GM12875 (cell line): ENCODE results near the gene NOSIP.
A peak's percentile ranks its signal among the peaks of the same experiment; 100 is the strongest.
"Not testable (repeated sequence)": the region's sequence is repeated elsewhere in the genome, so short reads cannot be mapped to it uniquely, and the experiment has no call there.

Experiments used
- H3K4me3 ChIP-seq: one replicate; pipeline ENCODE4 v1.5.1; 2011; ENCODE audit warnings: low read depth, low read length, control low read depth
- CTCF ChIP-seq: IDR thresholded peaks from 2 replicates; pipeline ENCODE4 v1.5.1; 2011; ENCODE audit warnings: low read depth, mild to moderate bottlenecking, control low read depth, inconsistent platforms, low read length, moderate library complexity, borderline replicate concordance; ENCODE audit not compliant: insufficient read depth

NOSIP gene, protein sequence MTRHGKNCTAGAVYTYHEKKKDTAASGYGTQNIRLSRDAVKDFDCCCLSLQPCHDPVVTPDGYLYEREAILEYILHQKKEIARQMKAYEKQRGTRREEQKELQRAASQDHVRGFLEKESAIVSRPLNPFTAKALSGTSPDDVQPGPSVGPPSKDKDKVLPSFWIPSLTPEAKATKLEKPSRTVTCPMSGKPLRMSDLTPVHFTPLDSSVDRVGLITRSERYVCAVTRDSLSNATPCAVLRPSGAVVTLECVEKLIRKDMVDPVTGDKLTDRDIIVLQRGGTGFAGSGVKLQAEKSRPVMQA

DNA sequence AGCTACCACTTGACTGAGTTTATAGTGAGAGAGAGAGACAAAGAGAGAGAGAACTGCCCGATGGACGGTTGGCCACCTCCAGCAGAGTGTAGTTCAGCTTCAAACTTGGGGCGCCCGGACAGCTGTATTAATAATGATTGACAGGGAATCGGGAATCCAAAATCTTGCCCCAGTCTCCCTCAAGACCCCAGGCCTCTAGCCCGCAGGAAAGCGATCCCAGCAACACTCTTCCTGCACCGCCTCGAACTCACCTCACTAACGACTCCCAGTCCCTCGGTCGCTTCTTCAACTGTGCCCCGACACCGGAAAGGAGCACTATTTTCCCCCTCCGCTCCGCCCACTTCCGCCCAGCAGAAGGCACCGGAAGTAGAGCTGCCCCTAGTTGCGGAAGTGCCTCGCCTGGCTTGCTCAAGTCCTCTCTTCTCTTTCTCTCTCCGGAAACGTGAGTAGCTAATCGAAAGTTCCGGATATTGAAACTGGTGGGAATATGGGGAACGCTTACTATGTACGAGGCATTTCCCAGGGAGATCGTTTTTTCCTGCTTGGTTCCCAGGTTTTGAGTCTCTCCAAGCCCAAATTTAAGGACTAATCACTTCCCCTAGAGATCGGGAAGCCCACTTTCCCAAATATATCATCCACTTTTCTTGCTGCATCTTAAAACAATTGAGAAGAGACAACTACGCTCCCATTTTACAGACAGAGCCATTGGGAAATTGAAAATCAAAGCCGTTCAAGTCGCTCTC is at the start of gene NOSIP:
TSS of gene NOSIP (minus strand) at position 293 of the 743 bp plus-strand sequence. CDS start 19,865 bp downstream, outside the sequence.
- peak within 1 kb of the TSS; percentile 69 for H3K4me3 ChIP-seq
- no peak for TF ChIP-seq CTCF

- H3K4me3 ChIP-seq, result no peak overlapping the region
- TF ChIP-seq CTCF, result no peak
These were observed 49.3 kb upstream of the NOSIP start for GRCh38 chr19:49629659-49630058.

DNA sequence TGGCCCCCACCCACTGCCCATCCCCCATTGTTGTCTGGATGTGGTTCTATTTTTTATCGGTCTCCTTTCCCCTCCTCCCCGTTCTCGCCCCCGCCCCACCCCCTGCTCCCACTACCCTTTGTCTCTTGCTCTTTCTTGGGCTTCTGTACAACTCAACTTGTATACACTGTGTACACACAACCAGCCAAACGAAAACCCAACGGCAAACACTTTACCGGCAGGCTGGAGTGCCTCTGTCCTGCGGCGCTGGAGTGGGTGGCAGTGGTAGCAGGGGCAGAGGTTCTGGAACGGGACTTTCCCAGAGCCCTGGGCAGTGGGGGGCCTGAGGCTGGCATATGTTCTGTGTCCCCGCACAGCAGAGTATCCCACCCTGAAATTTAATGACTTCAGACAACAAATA is 45.9 kb upstream of the NOSIP start:
- no peak for TF ChIP-seq CTCF
- H3K4me3 ChIP-seq, result no peak overlapping the region

- no peak for TF ChIP-seq CTCF
These were observed 44.9 kb upstream of the NOSIP start for GRCh38 chr19:49624967-49625910.

GRCh38 chr19:49617860-49618259 is 37.5 kb upstream of the NOSIP start:
- H3K4me3 ChIP-seq, result not testable (repeated sequence)

More at GRCh38 chr19:49624967-49625910, 44.9 kb upstream of the NOSIP start:
- H3K4me3 ChIP-seq, result no peak overlapping the region

DNA sequence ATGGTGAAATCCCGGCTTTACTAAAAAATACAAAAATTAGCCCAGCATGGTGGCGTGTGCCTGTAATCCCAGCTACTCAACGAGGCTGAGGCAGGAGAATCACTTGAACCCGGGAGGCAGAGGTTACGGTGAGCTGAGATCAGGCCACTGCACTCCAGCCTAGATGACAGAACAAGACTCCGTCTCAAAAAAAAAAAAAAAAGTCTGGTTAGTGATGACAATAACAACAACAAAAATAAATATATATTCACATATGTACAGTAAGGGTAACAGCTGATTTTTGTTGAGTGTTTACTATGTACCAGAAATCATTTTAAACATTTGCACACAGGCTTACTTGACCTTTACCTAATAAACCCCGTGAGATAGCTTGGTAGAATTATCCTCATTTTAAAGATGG is 36.6 kb upstream of the NOSIP start:
- TF ChIP-seq CTCF, result no peak
- no peak overlapping the region for H3K4me3 ChIP-seq

GRCh38 chr19:49616532-49616931 is 36.2 kb upstream of the NOSIP start:
- H3K4me3 ChIP-seq, result no peak overlapping the region
- no peak for TF ChIP-seq CTCF
